Ovary (tissue), 3 donors: Measurements from ENCODE around the gene TDRD3.

Source experiments
- POLR2A ChIP-seq: fragments of 450-650 bp; IDR thresholded peaks from one replicate; pipeline ENCODE4 v1.6.1; 2017; ENCODE audit warnings: antibody characterized with exemption, mild to moderate bottlenecking, moderate library complexity
- TF ChIP-seq, protein P1 (sequence below), 3 donors: fragments of 450-650 bp in 2 of 3; fragments of 200-600 bp in 1 of 3; IDR thresholded peaks; one replicate each; pipeline versions ENCODE4 v1.5.1 to v1.8.0; 2016 to 2022; ENCODE audit warnings: antibody characterized with exemption in 3 of 3, mild to moderate bottlenecking in 1 of 3
- donor health status: DM: no; HTN: no; CAD: no.

DNA sequence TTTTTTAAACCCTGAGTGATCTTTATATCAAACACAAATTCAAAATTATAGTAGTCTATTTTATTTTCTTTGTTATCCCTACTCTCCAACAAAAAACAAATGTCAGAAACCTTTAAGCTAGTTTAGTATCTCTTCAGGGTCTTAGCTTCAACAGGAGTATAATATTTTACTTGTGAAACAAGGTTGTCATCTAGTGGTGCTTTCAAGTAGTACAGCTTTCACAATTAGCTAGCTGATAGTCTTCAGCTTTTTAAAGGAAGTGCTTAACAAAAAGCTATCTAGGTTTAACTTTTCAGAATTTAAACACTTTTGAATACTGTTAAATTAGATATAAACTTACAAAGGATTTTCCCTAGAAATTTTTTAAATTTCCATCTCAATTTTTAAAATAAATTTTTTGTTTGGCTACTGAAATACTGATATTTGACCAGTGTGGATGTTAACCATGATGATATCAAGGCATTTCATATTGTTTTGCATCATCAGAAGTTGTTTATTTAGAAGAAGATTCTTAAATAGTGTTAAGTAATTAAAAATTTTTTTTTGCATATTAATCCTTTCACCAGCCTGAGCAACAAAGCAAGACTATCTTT is 34.2 kb downstream of the TDRD3 start:
- no peak for TF ChIP-seq POLR2A
- TF ChIP-seq, protein P1, sequence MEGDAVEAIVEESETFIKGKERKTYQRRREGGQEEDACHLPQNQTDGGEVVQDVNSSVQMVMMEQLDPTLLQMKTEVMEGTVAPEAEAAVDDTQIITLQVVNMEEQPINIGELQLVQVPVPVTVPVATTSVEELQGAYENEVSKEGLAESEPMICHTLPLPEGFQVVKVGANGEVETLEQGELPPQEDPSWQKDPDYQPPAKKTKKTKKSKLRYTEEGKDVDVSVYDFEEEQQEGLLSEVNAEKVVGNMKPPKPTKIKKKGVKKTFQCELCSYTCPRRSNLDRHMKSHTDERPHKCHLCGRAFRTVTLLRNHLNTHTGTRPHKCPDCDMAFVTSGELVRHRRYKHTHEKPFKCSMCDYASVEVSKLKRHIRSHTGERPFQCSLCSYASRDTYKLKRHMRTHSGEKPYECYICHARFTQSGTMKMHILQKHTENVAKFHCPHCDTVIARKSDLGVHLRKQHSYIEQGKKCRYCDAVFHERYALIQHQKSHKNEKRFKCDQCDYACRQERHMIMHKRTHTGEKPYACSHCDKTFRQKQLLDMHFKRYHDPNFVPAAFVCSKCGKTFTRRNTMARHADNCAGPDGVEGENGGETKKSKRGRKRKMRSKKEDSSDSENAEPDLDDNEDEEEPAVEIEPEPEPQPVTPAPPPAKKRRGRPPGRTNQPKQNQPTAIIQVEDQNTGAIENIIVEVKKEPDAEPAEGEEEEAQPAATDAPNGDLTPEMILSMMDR (IDR thresholded peaks at IDR 0.05), result peak; percentile 66 to 84 (median 73)
